ENCODE data around the gene REC8.

GRCh38 chr14:24126939-24127338 is 44.9 kb upstream of the REC8 start:
- TF ChIP-seq, protein P1, sequence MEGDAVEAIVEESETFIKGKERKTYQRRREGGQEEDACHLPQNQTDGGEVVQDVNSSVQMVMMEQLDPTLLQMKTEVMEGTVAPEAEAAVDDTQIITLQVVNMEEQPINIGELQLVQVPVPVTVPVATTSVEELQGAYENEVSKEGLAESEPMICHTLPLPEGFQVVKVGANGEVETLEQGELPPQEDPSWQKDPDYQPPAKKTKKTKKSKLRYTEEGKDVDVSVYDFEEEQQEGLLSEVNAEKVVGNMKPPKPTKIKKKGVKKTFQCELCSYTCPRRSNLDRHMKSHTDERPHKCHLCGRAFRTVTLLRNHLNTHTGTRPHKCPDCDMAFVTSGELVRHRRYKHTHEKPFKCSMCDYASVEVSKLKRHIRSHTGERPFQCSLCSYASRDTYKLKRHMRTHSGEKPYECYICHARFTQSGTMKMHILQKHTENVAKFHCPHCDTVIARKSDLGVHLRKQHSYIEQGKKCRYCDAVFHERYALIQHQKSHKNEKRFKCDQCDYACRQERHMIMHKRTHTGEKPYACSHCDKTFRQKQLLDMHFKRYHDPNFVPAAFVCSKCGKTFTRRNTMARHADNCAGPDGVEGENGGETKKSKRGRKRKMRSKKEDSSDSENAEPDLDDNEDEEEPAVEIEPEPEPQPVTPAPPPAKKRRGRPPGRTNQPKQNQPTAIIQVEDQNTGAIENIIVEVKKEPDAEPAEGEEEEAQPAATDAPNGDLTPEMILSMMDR (IDR thresholded peaks at IDR 0.05; ENCODE audit: insufficient read depth, low read length, poor library complexity, severe bottlenecking) = no peak
- TF ChIP-seq EZH2phosphoT487 (conservative IDR thresholded peaks at IDR 0.05; ENCODE audit: low read length) = no peak
